Thoracic aorta (tissue), 2 donors: Measurements from ENCODE around the gene MAP3K5. TPM values are rescaled to one million over a fixed set of nuclear protein-coding genes. Genes with fewer than 3 reads are reported as not detected.

Source experiments
- ATAC-seq: fragments of 150-250 bp; one replicate; pipeline ENCODE4 v1.8.0; 2017; ENCODE audit warnings: low read depth; ENCODE audit not compliant: insufficient number of reproducible peaks, low FRiP score
- DNase-seq: peaks from one replicate; pipeline ENCODE4 v3.0.0-alpha.2; 2020; ENCODE audit warnings: low spot score
- H3K27ac ChIP-seq, 2 donors: fragments of 200-600 bp; sonication (generic); 1 replicate in 1 of 2; 2 replicates in 1 of 2; pipeline ENCODE4 v1.5.1; 2016; ENCODE audit warnings: mild to moderate bottlenecking in 2 of 2, moderate library complexity in 2 of 2
- H3K27me3 ChIP-seq: fragments of 200-600 bp; sonication (generic); replicated peaks from 2 replicates; pipeline ENCODE4 v1.6.0; 2016; ENCODE audit warnings: mild to moderate bottlenecking; ENCODE audit not compliant: insufficient read depth
- H3K36me3 ChIP-seq: fragments of 200-600 bp; sonication (generic); one replicate; pipeline ENCODE4 v1.5.1; 2016
- H3K4me1 ChIP-seq, 2 donors: fragments of 200-600 bp; sonication (generic); 1 replicate in 1 of 2; 2 replicates in 1 of 2; pipeline versions ENCODE4 v1.5.1 to v1.6.0; 2016; ENCODE audit warnings: low read depth in 2 of 2, mild to moderate bottlenecking in 1 of 2; ENCODE audit not compliant: control insufficient read depth in 1 of 2
- H3K4me3 ChIP-seq: fragments of 200-600 bp; sonication (generic); 2 replicates; pipeline ENCODE4 v1.5.1; 2016; ENCODE audit warnings: mild to moderate bottlenecking
- H3K9me3 ChIP-seq: fragments of 200-600 bp; sonication (generic); 2 replicates; pipeline ENCODE4 v1.5.1; 2016
- CTCF ChIP-seq: fragments of 200-600 bp; sonication (generic); IDR thresholded peaks from one replicate; pipeline ENCODE4 v1.5.1; 2019; ENCODE audit warnings: antibody characterized with exemption
- total RNA-seq, 2 donors: library from RNA; depleted of rRNA; stranded (reverse); fragments of >200 nt; gene quantifications; one replicate each; pipeline versions ENCODE4 v1.1.0 to v1.2.3, GENCODE V29; 2016

The MAP3K5 gene
- total RNA-seq, 2 donors from 2014 or later: 73.6 to 101 TPM

- Histone ChIP-seq H3K27me3 (no peaks in the 10 kb centered on the region), H3K9me3 (no peaks in the 10 kb centered on the region), H3K4me1 (peaks cover 4 to 18% of the 10 kb centered on the region in 2 donors), H3K4me3 (peak overlapping the region; percentile 87), H3K27ac (no peak overlapping the region), H3K36me3 (no peaks in the 10 kb centered on the region)
- ATAC-seq (no peak), DNase-seq (no peak)
- TF ChIP-seq CTCF: no peak
Measured at GRCh38 chr6:136549300-136550044, 242.8 kb downstream of the MAP3K5 start.

GRCh38 chr6:136548582-136549299, 243.5 kb downstream of the MAP3K5 start:
- Histone ChIP-seq H3K27me3 (no peaks in the 10 kb centered on the region), H3K9me3 (no peaks in the 10 kb centered on the region), H3K4me1 (peaks cover 4 to 18% of the 10 kb centered on the region in 2 donors), H3K36me3 (no peaks in the 10 kb centered on the region), H3K4me3 (peak overlapping the region; percentile 87), H3K27ac (no peak overlapping the region)
- TF ChIP-seq CTCF: no peak
- DNase-seq: no peak
- ATAC-seq: no peak

- Histone ChIP-seq H3K4me3 (no peak overlapping the region), H3K27ac (no peak overlapping the region), H3K9me3 (no peaks in the 10 kb centered on the region), H3K4me1 (peaks cover 4 to 18% of the 10 kb centered on the region in 2 donors), H3K36me3 (no peaks in the 10 kb centered on the region), H3K27me3 (no peaks in the 10 kb centered on the region)
- no peak for DNase-seq
- TF ChIP-seq CTCF: no peak
- ATAC-seq: no peak
Measured at GRCh38 chr6:136547871-136548270, 244.4 kb downstream of the MAP3K5 start.

GRCh38 chr6:136547336-136547735, 244.9 kb downstream of the MAP3K5 start:
- Histone ChIP-seq H3K36me3 (no peaks in the 10 kb centered on the region), H3K9me3 (no peaks in the 10 kb centered on the region), H3K4me3 (no peak overlapping the region), H3K27me3 (no peaks in the 10 kb centered on the region), H3K27ac (no peak overlapping the region), H3K4me1 (peaks cover 4 to 18% of the 10 kb centered on the region in 2 donors)
- DNase-seq (no peak), ATAC-seq (no peak)
- TF ChIP-seq CTCF: peak; percentile 56

- TF ChIP-seq CTCF: no peak
- Histone ChIP-seq H3K9me3 (no peaks in the 10 kb centered on the region), H3K36me3 (no peaks in the 10 kb centered on the region), H3K27ac (no peak overlapping the region), H3K4me1 (peaks cover 4 to 18% of the 10 kb centered on the region in 2 donors), H3K4me3 (no peak overlapping the region), H3K27me3 (no peaks in the 10 kb centered on the region)
- DNase-seq (no peak), ATAC-seq (no peak)
Measured at GRCh38 chr6:136546331-136546730, 245.9 kb downstream of the MAP3K5 start.
